HG02884 (cell line): ENCODE measurements around the gene NXNL2.

ENCODE experiments used
- ATAC-seq: cut with Tn5 transposase; IDR thresholded peaks from one replicate; pipeline ENCODE4 v1.9.1; 2021; ENCODE audit warnings: mild to moderate bottlenecking, moderate library complexity; ENCODE audit not compliant: unreplicated experiment

NXNL2 gene

DNA sequence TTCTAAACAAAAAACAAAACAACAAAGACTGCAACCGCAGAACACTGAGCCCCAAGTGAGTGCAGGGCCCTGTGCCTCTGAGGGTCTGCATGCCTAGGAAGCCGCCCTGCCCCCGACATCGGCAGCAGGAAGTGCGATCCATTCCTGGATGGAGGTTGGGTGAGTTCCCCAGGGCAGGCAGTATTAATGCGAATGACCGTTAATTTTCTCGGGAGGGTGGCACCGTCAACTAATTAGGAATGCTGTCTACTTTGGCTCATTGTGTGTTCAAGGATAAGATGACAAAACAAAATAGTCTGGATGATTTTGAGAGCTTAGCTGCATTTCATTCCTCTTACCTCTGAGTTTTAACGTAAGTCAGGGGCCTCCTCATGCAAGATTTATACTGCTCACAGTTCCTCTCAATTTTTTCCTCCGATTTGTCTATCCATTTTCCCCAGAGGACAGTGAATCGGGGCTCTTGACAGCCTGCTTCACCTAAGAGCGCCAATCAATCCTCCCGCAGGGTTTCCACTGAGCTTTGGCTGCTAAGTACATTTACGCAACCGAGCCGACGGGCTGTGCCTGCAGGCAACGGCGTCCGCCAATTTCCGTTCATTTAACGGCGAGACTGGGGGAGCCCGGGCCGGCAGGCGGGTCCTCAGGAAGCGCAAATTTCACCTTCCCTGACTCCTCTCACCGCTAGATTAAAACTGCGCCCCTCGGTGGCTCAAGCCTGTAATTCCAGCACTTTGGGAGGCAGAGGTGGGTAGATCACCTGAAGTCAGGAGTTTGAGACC lies 2.9 kb upstream of the NXNL2 start:
- no peak for ATAC-seq

DNA sequence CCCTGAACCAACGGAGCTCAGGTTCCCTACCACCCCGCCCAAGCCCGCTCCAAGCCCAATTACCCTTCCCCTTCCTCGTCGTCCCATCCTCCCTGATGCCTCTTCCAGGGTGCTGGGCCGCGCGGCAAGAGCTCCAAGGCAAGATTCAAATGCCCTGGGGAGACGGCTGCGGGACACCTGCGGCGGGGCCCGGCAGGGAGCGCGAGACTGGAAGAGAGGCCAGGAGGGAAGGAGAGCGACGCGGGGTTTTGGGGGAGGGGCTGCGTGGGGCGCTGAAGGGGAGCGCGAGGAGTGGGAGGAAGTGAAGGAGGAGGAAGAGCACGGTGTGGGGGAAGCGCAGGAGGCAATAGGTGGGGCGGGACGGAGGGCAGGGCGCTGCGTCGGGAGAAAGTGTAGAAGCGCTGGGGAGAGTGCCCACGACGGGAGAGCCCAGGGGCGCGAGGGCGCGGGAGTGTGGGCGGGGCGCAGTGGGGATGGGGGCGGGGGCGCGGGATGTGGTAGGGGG lies 975 bp upstream of the NXNL2 start:
- no peak for ATAC-seq

DNA sequence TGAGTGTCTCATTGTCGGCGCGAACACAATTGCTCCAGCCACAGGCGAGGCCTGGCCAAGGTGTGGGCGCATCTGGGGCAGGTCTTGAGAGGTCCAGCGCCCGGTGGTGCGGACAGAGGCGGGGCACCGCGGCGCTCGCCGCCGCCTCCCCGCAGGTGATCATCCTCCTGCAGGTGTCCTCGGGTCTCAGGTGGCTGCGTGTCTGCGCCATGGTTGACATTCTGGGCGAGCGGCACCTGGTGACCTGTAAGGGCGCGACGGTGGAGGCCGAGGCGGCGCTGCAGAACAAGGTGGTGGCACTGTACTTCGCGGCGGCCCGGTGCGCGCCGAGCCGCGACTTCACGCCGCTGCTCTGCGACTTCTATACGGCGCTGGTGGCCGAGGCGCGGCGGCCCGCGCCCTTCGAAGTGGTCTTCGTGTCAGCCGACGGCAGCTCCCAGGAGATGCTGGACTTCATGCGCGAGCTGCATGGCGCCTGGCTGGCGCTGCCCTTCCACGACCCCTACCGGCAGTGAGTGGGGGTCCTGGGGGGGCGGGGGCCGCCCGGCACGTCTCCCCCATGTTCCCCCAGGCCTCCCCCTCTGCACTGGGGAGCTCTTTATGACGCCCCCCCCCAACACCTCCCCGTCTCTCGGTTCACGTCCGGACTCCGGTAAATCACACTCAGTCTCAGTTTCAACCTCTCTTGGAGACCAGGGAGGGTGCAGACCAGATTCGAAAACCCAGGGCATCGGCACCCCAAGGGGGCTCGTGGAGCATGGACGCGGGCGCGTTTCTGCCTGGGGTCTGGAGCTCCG lies 446 bp downstream of the NXNL2 start:
- ATAC-seq, result no peak

DNA sequence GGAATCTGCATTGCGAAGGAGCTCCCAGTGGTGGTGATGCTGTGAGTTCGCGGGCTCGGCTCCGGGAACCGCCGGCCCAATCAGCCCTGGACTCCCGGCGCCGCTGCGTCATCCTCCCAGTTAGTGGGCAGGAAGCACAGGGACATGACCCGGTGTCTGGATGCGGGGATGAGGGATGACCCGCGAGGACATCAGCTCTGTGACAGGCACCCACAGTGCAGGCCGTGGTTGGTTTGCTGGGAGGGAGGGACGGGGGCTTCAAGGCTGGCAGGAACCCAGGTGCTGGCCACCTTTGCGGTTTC lies 996 bp downstream of the NXNL2 start:
- no peak for ATAC-seq

DNA sequence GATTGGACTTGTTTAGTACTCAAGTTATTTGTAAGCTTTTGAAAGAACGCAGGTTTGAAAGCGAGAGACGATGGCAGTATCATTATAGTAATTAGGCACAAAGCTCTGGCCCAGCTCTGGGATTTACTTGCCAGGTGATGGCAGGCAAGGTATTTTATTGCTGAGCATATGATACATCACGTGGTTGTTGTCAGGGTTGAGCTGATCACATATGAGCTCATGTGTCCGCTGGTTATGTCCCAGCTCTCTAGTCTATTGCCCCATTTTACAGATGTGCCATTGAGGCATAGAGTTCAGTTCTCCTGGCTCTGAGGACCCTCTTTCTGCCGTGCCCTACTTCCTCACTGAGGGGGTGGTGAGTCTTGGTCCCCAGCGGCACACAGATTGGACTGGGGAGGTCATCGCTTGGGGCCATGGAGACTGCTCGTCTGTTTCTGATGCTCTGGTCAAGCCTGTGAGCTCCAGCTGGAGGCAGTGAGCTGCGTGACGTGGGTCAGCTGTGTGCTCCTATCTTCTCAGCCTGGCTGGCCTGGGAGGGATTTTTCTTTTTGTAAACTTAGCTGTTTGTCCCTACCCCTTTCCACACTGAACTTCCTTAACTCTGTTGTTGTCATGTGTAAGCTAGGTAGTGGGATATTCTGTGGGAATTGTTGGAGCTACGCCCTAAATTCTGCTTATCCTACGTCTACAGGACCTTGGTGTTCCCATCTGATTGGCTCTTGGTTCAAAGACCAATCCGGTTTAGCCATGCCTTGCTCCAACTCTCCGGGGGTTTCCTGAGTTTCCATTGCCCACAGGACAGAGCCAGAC lies 2.2 kb downstream of the NXNL2 start:
- ATAC-seq, result no peak

DNA sequence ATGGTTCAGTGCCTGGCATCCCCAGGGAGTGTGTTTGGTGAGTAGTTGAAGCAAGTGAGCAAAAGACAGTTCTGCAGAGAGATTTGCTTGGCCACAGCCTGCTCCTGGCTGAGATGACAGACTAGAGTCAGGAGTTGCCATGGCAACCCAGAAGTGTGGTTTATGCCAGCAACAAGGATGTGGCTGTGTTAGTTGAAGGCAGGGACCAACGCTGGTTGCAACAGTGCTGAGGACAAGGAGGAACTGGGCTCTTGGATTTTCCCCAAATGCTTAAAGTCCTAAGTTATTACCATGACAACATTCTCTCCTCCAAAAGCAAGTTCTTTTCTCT lies 2.7 kb downstream of the NXNL2 start:
- ATAC-seq, result no peak

DNA sequence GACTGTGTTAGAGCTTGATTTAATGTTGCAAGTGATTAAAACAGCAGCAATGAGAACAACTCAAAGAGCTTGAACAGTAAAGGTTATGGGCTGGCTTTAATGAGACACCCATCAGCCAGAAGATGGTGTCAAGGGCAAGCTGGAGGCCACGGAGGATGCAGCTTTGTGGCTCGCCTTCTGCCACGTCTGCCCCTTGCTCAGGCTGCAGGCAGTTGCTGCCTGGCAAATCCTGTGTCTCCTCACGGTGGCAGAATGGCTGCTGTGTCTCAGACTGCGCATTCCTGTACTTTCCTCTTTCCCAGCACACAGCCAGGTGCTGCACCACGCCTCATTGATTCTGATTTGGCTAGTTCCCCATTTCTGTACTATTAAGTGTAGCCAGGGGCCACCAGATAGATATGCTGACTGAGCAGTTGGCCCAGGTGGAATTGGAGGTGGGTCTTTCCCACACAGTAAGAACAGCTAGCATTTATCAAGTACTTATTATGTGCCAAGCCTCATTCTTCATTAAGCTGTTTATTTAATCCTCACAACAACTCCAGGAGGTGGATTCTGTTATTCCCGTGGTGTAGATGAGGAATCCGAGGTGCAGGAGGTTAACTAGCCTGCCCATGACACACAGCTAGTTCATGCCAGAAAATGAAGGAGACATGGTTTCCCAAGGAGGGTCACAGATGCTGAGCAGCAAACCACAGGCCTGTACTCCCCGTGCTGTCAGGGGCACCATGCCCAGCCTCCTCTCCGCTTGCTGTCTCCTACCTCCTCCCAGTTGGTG lies 3.5 kb downstream of the NXNL2 start:
- ATAC-seq, result no peak

DNA sequence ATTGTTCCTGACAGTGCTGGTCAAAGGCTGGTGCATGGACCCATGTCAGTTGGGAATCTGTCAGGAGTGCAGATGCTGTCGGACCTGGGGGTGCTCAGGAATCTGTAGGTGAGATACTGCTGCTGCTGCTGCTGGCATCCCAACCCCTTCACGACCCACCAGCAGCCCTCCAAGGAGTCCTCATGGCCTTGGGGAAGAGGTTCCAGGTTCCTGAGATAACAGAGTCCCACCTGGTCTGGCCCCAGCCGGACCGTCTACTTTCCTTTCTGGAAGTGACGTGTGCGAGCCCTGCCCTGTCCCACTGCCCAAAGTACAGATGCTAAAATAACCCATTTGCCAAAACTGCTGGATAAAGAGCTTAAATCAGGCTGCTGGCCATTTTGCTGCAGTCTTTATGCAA lies 4.3 kb downstream of the NXNL2 start:
- ATAC-seq, result no peak

DNA sequence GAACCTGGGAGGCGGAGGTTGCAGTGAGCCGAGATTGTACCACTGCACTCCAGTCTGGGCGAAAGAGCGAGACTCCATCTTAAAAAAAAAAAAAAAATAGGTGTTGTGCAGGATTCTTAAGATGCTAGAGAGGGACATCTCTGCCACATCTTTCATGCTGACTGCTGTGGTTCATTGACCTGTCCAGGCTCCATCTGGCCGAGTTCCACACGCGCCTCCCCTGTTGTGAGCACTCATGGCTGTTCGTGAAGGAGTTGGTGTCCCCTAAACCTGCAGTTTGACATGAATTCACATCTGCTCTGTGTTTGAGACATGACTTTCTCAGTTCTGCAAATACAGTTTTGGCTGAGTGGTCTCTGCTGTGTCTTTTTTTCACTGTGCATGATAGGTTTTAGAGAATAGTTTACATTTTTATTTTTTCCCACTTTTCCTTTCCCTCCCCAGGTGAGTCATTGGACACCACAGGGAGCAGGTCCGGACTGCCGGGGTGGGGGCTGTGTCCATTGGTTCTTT lies 5.3 kb downstream of the NXNL2 start:
- no peak for ATAC-seq

DNA sequence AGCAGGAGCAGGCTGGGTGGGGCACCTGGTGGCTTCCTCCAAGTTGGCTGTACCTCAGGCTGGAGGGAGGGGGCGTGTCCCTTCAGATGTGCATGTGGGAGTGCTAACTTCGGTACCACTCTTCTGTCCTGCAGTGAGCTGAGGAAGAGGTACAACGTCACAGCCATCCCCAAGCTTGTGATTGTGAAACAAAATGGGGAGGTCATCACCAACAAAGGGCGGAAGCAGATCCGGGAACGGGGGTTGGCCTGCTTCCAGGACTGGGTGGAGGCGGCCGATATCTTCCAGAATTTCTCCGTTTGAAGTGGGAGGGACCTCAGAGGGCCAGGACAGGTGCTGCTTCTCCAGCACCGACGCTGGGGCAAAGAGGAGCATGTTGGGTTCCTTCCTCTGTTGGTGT lies 9.3 kb downstream of the NXNL2 start:
- no peak for ATAC-seq

DNA sequence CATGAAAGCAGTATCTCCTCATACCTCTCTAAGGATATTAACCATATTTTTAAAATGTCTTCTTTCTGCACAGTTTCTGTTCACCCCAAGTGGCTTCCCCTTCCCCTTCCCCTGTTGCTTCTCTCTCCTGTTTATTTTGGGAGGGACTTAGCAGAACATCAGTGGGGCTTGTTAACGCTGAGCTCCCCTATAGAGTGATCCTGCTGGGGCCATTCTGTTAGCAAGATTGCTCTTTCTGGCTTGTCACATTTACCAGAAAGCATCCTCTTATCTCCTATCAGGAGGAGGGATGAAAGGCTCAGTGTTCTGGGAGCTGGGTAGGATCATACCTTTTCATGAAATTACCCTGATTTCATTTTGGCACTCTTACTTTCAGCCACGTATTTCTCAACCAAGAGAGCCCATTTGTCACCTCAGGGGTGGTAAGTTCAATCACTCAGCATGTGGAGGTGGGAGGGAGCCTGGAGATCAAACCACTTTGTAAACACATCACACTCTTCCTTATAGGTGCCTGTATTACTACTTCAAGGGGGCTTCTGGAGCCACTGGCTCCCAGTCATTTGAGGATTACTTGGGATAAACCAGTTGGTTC lies 16.7 kb downstream of the NXNL2 start:
- no peak for ATAC-seq

DNA sequence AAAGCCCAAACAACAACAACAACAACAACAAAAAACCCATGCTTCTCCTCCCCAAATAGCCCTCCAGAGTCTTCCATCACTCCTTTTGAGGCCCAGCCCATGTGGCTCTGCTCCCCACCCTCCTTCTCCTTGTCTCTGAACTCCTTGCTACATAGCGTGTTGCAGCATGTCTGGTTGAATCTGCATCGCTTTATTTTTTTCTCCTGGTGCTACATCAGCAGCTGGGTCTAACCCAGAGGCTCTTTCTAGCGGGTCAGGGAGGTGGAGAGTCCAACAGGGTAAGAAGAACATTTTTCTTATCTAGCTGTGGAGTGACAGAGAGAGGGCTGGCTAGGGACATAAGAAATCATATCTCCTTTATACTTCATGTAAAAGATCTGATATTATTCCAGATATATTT lies 18.4 kb downstream of the NXNL2 start:
- ATAC-seq, result no peak

DNA sequence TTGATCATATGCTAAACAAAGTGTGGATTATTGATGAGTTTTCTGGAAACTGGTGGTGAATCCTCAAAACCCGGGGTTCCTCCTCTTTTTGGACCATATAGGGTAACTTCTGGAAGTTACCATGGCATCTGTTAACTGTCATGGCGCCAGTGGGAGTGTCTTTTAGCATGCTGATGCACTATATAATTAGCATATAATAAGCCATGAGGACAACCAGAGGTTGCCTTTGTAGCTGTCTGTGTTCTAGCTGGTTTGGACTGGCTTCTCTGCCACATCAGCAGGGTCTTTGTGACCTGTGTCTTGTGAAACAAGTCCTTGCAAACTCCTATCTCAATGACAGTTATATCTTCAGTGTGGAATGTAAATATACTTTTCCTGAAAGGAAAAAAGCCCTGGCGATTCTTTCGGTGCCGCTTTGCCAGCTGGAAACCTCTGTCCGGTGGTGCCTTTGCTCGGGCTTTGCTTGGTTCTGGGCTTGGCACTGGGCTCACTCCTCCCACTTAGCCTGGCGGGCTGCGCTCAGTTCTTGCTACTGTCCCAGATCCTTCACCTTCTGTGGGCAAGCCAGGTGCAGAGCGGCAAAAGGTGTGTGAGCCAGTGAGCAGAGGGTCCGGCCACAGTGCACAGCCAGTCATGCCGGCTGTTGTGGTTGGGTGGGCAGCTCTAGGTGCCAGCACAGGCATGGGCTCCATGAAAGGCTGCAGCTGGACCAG lies 20.4 kb downstream of the NXNL2 start:
- no peak for ATAC-seq

DNA sequence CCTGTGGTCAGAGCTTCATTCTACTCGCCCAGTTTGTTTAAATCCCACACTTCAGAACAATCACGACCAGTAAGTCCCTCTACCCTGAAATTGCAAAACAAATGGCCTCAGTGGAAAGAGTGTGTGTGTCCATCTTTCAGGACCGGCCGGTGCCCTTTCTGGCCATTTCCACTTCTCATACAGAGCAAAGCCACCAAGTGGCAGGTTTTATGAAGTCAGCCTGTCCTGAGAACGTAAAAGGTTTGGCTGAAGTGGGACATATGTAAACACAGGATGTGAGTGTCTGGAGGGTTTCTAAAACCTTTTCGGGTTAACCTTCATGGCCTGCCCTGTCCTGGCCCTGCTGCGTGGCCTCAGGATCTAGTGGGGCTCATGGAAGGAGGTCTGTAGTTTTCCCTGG lies 24.7 kb downstream of the NXNL2 start:
- no peak for ATAC-seq

DNA sequence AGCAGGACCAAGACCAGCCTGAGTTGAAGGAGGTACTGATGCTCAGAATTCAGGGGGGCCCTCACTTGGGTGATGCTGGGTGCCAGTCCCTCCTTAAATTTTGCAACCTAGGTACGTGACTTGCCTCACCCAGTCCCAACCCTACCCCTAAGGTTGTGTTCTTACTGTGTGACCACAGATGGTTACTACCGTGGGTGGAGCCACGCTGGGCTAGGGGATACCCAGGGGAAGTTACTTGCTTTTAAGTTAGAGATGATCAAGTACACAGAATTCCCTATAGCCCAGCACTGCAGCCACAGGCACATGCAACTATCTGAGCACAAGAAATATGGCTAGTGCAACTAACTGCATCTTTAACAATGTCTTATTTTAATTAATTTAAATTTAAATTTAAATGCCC lies 32.9 kb downstream of the NXNL2 start:
- ATAC-seq, result peak; percentile 84

DNA sequence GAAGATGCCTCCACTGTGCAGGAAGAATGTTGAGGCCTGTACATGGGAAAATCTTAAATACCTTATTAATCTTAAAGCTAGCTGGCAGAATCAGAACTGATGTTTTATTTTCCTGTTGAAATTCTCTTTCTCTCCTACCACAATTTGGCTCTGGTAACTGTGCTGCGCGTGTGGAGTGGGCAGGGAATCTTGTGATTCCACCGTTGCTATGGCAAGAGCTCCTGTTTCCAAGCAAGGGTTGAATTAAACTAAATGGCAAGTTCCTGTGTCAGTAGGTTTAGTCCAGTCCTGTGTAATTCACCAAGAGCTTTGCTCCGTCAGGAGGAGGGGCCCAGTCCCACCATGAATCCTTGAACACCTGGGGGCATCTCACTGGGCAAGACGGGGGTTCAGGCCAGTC lies 36.4 kb downstream of the NXNL2 start:
- no peak for ATAC-seq

DNA sequence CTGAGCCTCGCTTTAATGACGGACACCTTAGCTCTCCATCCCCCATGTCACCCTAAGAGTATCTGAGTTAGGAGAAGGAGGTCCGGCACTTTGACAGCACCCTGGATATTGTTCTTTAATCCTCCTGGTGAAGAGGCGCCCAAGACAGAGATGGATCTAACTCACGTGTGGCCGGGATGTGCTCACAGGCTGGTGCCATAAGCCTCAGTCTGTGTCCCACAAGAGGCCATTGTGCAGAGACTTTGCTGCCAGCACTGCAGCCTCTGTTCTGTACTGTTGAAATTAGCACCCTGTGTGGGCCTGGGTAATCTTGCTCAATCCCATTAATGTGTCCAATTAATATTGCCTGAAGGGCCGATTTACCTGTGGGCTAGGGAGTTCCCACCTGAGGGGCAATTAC lies 37.7 kb downstream of the NXNL2 start:
- no peak for ATAC-seq

DNA sequence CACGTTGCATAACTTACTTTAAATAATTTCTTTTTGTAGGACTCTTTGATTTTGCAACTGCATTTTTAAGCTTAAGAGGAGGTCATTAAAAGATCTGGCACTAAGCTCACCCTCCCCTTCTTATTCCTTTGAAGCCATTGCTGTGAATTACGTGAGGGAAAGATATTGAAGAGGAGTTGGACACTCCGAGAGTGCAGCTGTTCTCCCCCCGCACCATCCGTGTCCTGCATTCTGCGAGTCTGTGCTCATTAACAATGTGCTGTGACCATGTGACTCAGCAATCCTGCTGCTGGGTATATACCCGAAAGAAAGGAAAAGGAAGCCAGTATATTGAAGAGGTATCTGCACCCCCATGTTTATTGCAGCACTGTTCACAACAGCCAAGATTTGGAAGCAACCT lies 40.0 kb downstream of the NXNL2 start:
- no peak for ATAC-seq

DNA sequence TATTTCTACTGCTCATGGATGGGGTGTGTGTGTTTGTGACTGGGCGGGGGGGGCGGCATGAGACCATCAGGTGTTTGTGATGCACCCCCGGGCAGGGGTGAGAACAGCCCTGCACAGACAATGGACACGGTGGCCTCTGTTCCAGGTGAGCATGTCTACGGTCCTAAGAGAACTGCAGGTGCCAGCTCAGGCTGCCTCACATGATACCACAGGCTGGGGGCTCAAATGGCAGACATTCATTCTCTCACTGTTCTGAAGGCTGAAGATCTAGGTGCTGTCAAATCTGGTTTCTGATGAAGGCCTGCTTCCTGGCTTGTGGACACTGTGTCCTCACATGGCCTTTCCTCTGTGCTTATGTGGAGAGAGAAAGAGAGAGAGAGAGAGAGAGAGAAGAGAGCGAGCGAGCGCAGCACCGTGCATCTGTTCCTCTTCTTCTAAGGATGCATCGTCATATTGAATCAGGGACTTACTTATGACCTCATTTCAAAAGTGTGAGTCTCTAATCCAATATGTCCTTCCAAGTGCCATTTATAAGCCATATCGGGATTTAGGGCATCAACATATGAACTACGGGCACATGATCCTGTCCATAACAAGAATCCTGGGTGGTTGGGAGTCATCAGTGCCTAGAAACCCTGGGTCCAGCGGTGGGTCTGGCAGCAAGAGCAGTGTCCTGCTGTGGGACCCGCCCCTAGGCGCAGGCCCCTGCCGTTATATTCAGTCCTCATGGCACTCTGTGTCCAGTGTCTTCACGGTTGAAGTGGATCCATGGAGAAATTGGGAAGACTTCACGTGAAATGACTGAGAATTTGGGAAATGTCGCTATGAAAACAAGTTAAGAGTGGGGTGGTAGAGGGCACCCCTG lies 42.5 kb downstream of the NXNL2 start:
- ATAC-seq, result no peak
